Trophoblast cell (in vitro differentiated cells and primary cell): ENCODE measurements around the gene SPRR2G.

Experiments
- DNase-seq, 2 donors: peaks; one replicate each; pipeline ENCODE4 v3.0.0-alpha.2; 2016
- H2AFZ ChIP-seq: 2 replicates; pipeline ENCODE4 v1.6.1; 2013; ENCODE audit warnings: low read length, moderate library complexity, mild to moderate bottlenecking; ENCODE audit not compliant: insufficient read depth, poor library complexity
- H2AK5ac ChIP-seq: 2 replicates; pipeline ENCODE4 v1.6.1; 2013; ENCODE audit warnings: mild to moderate bottlenecking, low read length
- H2BK120ac ChIP-seq: 2 replicates; pipeline ENCODE4 v1.6.1; 2013; ENCODE audit warnings: low read length, mild to moderate bottlenecking, moderate library complexity; ENCODE audit not compliant: insufficient read depth, poor library complexity
- H2BK12ac ChIP-seq: 2 replicates; pipeline ENCODE4 v1.6.1; 2013; ENCODE audit warnings: mild to moderate bottlenecking, low read length, moderate library complexity
- H2BK5ac ChIP-seq: 2 replicates; pipeline ENCODE4 v1.6.1; 2013; ENCODE audit warnings: low read length, low read depth, moderate library complexity, mild to moderate bottlenecking; ENCODE audit not compliant: poor library complexity
- H3K14ac ChIP-seq: 2 replicates; pipeline ENCODE4 v1.6.1; 2013; ENCODE audit warnings: mild to moderate bottlenecking, low read length
- H3K18ac ChIP-seq: 2 replicates; pipeline ENCODE4 v1.6.1; 2013; ENCODE audit warnings: mild to moderate bottlenecking, low read length
- H3K23ac ChIP-seq: 2 replicates; pipeline ENCODE4 v1.6.1; 2013; ENCODE audit warnings: low read length
- H3K27ac ChIP-seq: 2 replicates; pipeline ENCODE4 v1.5.1; 2013; ENCODE audit warnings: low read depth, mild to moderate bottlenecking, inconsistent platforms, low read length, moderate library complexity
- H3K27me3 ChIP-seq: 2 replicates; pipeline ENCODE4 v1.6.1; 2013; ENCODE audit warnings: inconsistent platforms, mild to moderate bottlenecking, low read length, moderate library complexity; ENCODE audit not compliant: insufficient read depth
- H3K36me3 ChIP-seq, 2 experiments: 1 replicate in 1 of 2; 2 replicates in 1 of 2; pipeline ENCODE4 v1.6.1; 2013; ENCODE audit warnings: low read length in 2 of 2, mild to moderate bottlenecking in 2 of 2, moderate library complexity in 1 of 2; ENCODE audit not compliant: insufficient read depth in 2 of 2, control insufficient read depth in 1 of 2
- H3K4ac ChIP-seq: 2 replicates; pipeline ENCODE4 v1.6.1; 2013; ENCODE audit warnings: low read depth, mild to moderate bottlenecking, low read length, moderate library complexity
- H3K4me1 ChIP-seq, 2 experiments: 1 replicate in 1 of 2; 2 replicates in 1 of 2; pipeline ENCODE4 v1.6.1; 2013; ENCODE audit warnings: low read length in 2 of 2, mild to moderate bottlenecking in 2 of 2, moderate library complexity in 1 of 2; ENCODE audit not compliant: insufficient read depth in 2 of 2, control insufficient read depth in 1 of 2
- H3K4me2 ChIP-seq: 2 replicates; pipeline ENCODE4 v1.6.1; 2013; ENCODE audit warnings: inconsistent platforms, mild to moderate bottlenecking, low read length, moderate library complexity
- H3K4me3 ChIP-seq: 2 replicates; pipeline ENCODE4 v1.5.1; 2013; ENCODE audit warnings: mild to moderate bottlenecking, low read depth, low read length, inconsistent platforms
- H3K79me1 ChIP-seq: one replicate; pipeline ENCODE4 v1.6.1; 2013; ENCODE audit warnings: low read length
- H3K79me2 ChIP-seq: 2 replicates; pipeline ENCODE4 v1.6.1; 2013; ENCODE audit warnings: low read length, mild to moderate bottlenecking; ENCODE audit not compliant: control insufficient read depth, insufficient read depth, poor library complexity
- H3K9ac ChIP-seq: 2 replicates; pipeline ENCODE4 v1.6.1; 2013; ENCODE audit warnings: mild to moderate bottlenecking, low read length
- H3K9me3 ChIP-seq: 2 replicates; pipeline ENCODE4 v1.6.1; 2013; ENCODE audit warnings: low read depth, mild to moderate bottlenecking, control low read depth, inconsistent platforms, low read length; ENCODE audit not compliant: insufficient read depth
- H4K12ac ChIP-seq: 2 replicates; pipeline ENCODE4 v1.6.1; 2013; ENCODE audit warnings: low read depth, mild to moderate bottlenecking, low read length, moderate library complexity
- H4K8ac ChIP-seq: 2 replicates; pipeline ENCODE4 v1.6.1; 2013; ENCODE audit warnings: low read depth, mild to moderate bottlenecking, low read length, moderate library complexity
- H4K91ac ChIP-seq: one replicate; pipeline ENCODE4 v1.6.1; 2013; ENCODE audit warnings: low read depth, mild to moderate bottlenecking, low read length, moderate library complexity
- WGBS: extraction: QIAGEN DNeasy Blood & Tissue Kit; methylation state at CpG from one replicate; pipeline ENCODE4 v1.1.7; 2013; ENCODE audit warnings: missing lambda C conversion rate; ENCODE audit not compliant: insufficient read length, insufficient coverage; ENCODE audit errors: extremely low coverage; 5-methylcytosine and 5-hydroxymethylcytosine counted together

SPRR2G gene

DNA sequence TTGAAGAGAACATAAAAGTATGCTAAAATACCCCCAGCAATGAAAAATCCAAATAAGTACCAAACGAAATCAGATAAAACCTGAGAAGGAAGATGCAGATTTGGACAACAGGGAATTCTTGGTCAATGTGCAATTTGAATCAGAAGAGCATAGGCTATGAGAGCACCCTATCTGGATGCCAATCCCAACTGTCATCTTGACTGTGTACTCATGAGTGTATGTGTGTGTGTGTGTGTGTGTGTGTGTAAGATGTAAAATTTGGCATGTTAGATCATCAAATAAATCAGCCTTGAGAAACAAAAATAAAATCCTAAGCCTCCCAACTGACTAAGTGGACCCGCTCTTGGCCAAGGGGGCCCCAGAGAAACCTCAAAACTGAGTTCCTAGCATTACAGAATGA is 18.0 kb upstream of the SPRR2G start:
- Histone ChIP-seq H3K27me3 (no peaks in the 10 kb centered on the region), H2AFZ (no peak overlapping the region), H4K91ac (no peak overlapping the region), H3K4ac (no peak overlapping the region), H3K23ac (no peak overlapping the region), H3K18ac (no peak overlapping the region), H3K36me3 (no peaks in the 10 kb centered on the region), H2BK120ac (no peak overlapping the region), H4K12ac (no peak overlapping the region), H4K8ac (no peak overlapping the region), H3K4me3 (no peak overlapping the region), H3K79me1 (no peaks in the 10 kb centered on the region), H3K14ac (no peak overlapping the region), H3K4me2 (no peak overlapping the region), H3K9me3 (no peaks in the 10 kb centered on the region), H3K4me1 (no peaks in the 10 kb centered on the region), H2BK12ac (no peak overlapping the region), H3K27ac (no peak overlapping the region), H3K9ac (no peak overlapping the region), H3K79me2 (no peaks in the 10 kb centered on the region), H2AK5ac (no peak overlapping the region), H2BK5ac (no peak overlapping the region)
- no CpG with 5 or more reads among the region's 2 CpGs for WGBS
- peak in 1 of 2 donors; percentile 15 for DNase-seq

DNA sequence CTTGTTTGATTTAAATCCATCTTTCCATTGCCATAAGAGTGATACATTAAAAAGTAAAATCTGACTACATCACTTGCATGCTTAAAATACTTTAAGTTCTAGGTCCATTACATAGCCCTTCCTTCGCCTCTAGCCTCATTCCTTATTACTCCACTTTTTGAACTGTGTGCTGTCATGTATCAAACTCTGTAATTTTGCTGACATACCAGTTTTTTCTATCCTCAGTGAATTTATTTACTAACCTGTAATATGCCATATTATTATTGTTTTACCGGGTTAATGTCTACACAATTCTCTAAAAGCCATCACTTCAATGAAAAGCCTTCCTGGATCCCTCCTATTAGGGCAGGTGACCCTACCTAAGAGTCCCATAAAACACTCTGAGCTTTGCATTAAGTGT is 4.9 kb upstream of the SPRR2G start:
- no peak overlapping the region for H4K91ac ChIP-seq
- H2BK5ac ChIP-seq, result no peak overlapping the region
- no peak overlapping the region for H2BK12ac ChIP-seq
- no peak overlapping the region for H3K27ac ChIP-seq
- no peaks in the 10 kb centered on the region for H3K27me3 ChIP-seq
- H3K4me2 ChIP-seq, result no peak overlapping the region
- no peaks in the 10 kb centered on the region for H3K36me3 ChIP-seq
- no peak overlapping the region for H4K12ac ChIP-seq
- peak in 1 of 2 donors; percentile 64 for DNase-seq
- H3K79me2 ChIP-seq, result no peaks in the 10 kb centered on the region
- no peak overlapping the region for H3K23ac ChIP-seq
- H2BK120ac ChIP-seq, result no peak overlapping the region
- WGBS, result no CpG with 5 or more reads among the region's 2 CpGs
- no peak overlapping the region for H3K4me3 ChIP-seq
- H3K14ac ChIP-seq, result no peak overlapping the region
- H4K8ac ChIP-seq, result no peak overlapping the region
- no peak overlapping the region for H3K9ac ChIP-seq
- H3K9me3 ChIP-seq, result peaks cover 7% of the 10 kb centered on the region
- H3K79me1 ChIP-seq, result no peaks in the 10 kb centered on the region
- no peak overlapping the region for H3K4ac ChIP-seq
- no peak overlapping the region for H2AK5ac ChIP-seq
- no peak overlapping the region for H3K18ac ChIP-seq
- H3K4me1 ChIP-seq, result no peaks in the 10 kb centered on the region
- no peak overlapping the region for H2AFZ ChIP-seq

DNA sequence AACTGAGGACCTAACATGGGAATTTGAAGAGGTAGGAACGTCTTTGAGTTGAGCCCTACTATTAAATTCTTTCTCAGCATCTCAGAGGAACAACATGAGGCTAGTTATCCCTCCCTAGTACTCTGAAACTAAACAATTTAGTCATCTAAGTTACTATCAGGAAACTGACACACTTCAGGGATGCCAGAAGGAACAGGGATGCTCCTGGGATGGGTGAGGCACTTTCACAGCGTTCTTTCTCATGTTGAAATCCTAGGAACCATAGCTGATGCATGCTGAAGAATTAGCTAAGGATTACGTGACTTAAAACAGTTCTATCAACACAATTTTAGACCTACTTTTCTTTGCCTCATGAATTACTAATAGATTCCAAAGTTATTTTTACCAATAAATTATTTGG is 1.8 kb upstream of the SPRR2G start:
- no CpG with 5 or more reads among the region's 3 CpGs for WGBS
- no peaks in the 10 kb centered on the region for H3K9me3 ChIP-seq
- H3K79me2 ChIP-seq, result no peaks in the 10 kb centered on the region
- no peaks in the 10 kb centered on the region for H3K4me1 ChIP-seq
- no peak overlapping the region for H3K23ac ChIP-seq
- DNase-seq, result peak; percentile 75 to 86
- H3K9ac ChIP-seq, result no peak overlapping the region
- H3K36me3 ChIP-seq, result no peaks in the 10 kb centered on the region
- H3K18ac ChIP-seq, result no peak overlapping the region
- no peak overlapping the region for H2AK5ac ChIP-seq
- H3K4me2 ChIP-seq, result no peak overlapping the region
- no peak overlapping the region for H3K4me3 ChIP-seq
- H2BK12ac ChIP-seq, result no peak overlapping the region
- no peak overlapping the region for H4K12ac ChIP-seq
- H3K27ac ChIP-seq, result no peak overlapping the region
- H3K4ac ChIP-seq, result no peak overlapping the region
- H3K14ac ChIP-seq, result no peak overlapping the region
- no peak overlapping the region for H4K91ac ChIP-seq
- H3K79me1 ChIP-seq, result no peaks in the 10 kb centered on the region
- H4K8ac ChIP-seq, result no peak overlapping the region
- no peak overlapping the region for H2BK5ac ChIP-seq
- H3K27me3 ChIP-seq, result no peaks in the 10 kb centered on the region
- no peak overlapping the region for H2AFZ ChIP-seq
- H2BK120ac ChIP-seq, result no peak overlapping the region

DNA sequence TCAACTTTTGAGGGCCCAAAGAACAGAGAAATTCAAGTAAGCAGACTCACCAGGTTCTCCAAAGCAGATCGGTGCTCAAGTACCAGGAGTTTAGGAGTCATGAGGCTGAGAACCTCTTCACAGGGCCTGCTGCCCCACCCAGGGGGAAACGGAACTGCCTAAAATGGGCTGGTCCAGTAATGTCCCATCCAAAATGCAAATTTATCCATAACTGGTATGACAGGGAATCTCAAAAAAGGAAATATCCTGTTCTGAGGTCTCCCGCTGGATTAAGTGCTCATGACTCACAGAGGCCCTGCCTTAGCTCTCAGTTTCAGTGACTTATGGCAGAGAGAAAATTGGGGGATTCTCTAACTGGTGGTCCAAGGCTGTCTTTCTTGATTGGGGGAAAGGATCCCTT is 9.3 kb downstream of the SPRR2G start:
- WGBS, result no CpG with 5 or more reads among the region's 3 CpGs
- Histone ChIP-seq H3K23ac (no peak overlapping the region), H3K27ac (no peak overlapping the region), H3K79me2 (no peaks in the 10 kb centered on the region), H2BK12ac (no peak overlapping the region), H4K8ac (no peak overlapping the region), H3K18ac (no peak overlapping the region), H2BK5ac (no peak overlapping the region), H3K4me1 (no peaks in the 10 kb centered on the region), H3K36me3 (no peaks in the 10 kb centered on the region), H3K79me1 (no peaks in the 10 kb centered on the region), H4K91ac (no peak overlapping the region), H3K9ac (no peak overlapping the region), H2AFZ (no peak overlapping the region), H3K4me3 (no peak overlapping the region), H2AK5ac (no peak overlapping the region), H3K4me2 (no peak overlapping the region), H3K4ac (no peak overlapping the region), H4K12ac (no peak overlapping the region), H3K14ac (no peak overlapping the region), H2BK120ac (no peak overlapping the region), H3K9me3 (no peaks in the 10 kb centered on the region), H3K27me3 (no peaks in the 10 kb centered on the region)
- no peak for DNase-seq
